ENCODE data around the gene A1BG.

- TF ChIP-seq POLR2AphosphoS5 (IDR thresholded peaks at IDR 0.05; ENCODE audit: borderline replicate concordance, low read depth, low read length) (no peak), EZH2 (IDR thresholded peaks at IDR 0.05) (no peak)
These were observed 22.8 kb downstream of the A1BG start for GRCh38 chr19:58330458-58330857.

Data from SK-N-MC (cell line).